HG03095 (cell line): ENCODE data around the gene ZNF319.

Experiments
- ATAC-seq: cut with Tn5 transposase; IDR thresholded peaks from one replicate; pipeline ENCODE4 v1.9.1; 2021; ENCODE audit warnings: moderate library complexity; ENCODE audit not compliant: unreplicated experiment

ZNF319 gene

GRCh38 chr16:58037365-58038057, 37.0 kb upstream of the ZNF319 start:
- ATAC-seq: no peak

GRCh38 chr16:58036943-58037342, 36.5 kb upstream of the ZNF319 start:
- ATAC-seq: no peak

GRCh38 chr16:58035356-58036170, 35.1 kb upstream of the ZNF319 start:
- no peak for ATAC-seq

- ATAC-seq: no peak
These were observed 34.3 kb upstream of the ZNF319 start for GRCh38 chr16:58034774-58035173.

GRCh38 chr16:58034128-58034685, 33.7 kb upstream of the ZNF319 start:
- no peak for ATAC-seq

GRCh38 chr16:58032710-58033293, 32.3 kb upstream of the ZNF319 start:
- no peak for ATAC-seq

GRCh38 chr16:58031016-58031800, 30.7 kb upstream of the ZNF319 start:
- no peak for ATAC-seq

- no peak for ATAC-seq
These were observed 29.8 kb upstream of the ZNF319 start for GRCh38 chr16:58030136-58030840.

GRCh38 chr16:58029410-58029809, 28.9 kb upstream of the ZNF319 start:
- ATAC-seq: no peak

GRCh38 chr16:58028541-58029070, 28.1 kb upstream of the ZNF319 start:
- ATAC-seq: no peak

- ATAC-seq: no peak
These were observed 27.5 kb upstream of the ZNF319 start for GRCh38 chr16:58027916-58028455.

GRCh38 chr16:58027161-58027915, 26.9 kb upstream of the ZNF319 start:
- no peak for ATAC-seq

- ATAC-seq: no peak
These were observed 26.3 kb upstream of the ZNF319 start for GRCh38 chr16:58026705-58027160.

- ATAC-seq: no peak
These were observed 25.8 kb upstream of the ZNF319 start for GRCh38 chr16:58026139-58026704.

- no peak for ATAC-seq
These were observed 25.1 kb upstream of the ZNF319 start, which contains the start of gene MMP15 for GRCh38 chr16:58025351-58026138. Gene MMP15 (plus strand): TSS chr16:58025754. CDS start chr16:58026351, 597 bp downstream.

- no peak for ATAC-seq
These were observed 24.2 kb upstream of the ZNF319 start for GRCh38 chr16:58024486-58025350.
